ENCODE measurements around the gene MLN.

MLN gene

GRCh38 chr6:33788694-33789549 lies 14.9 kb downstream of the MLN start, which contains the start of gene LEMD2:
Gene LEMD2 (minus strand): TSS chr6:33789130. CDS start chr6:33789116, 14 bp downstream.
- peak; percentile 79 for DNase-seq (ENCODE audit: low read depth)

- peak; percentile 39 for DNase-seq (ENCODE audit: low read depth)
These were observed 15.7 kb downstream of the MLN start for GRCh38 chr6:33787954-33788693.

GRCh38 chr6:33787346-33787953 lies 16.4 kb downstream of the MLN start:
- no peak for DNase-seq (ENCODE audit: low read depth)

- DNase-seq (ENCODE audit: low read depth), result no peak
These were observed 17.1 kb downstream of the MLN start for GRCh38 chr6:33786736-33787135.

GRCh38 chr6:33785778-33786177 lies 18.0 kb downstream of the MLN start:
- no peak for DNase-seq (ENCODE audit: low read depth)

DNA sequence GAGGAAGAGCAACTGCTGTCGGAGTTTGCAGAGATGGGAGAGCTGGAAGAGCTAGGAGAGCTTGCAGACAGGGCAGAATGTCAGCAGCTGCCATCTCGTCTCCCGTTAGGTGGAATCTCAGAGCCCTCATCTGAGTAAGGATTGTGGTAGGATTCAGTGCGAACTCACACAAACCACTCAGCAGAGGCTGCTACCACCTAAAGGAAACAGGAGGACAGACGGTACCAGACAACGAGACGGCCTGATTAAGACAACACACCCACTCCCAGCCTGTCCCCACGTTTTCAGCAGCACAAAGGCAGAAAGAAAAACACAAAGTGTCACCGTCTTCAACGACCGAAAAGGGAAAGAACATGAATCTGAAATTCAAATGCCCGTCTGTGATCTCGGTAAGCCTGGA lies 19.0 kb downstream of the MLN start:
- DNase-seq (ENCODE audit: low read depth), result no peak

- no peak for DNase-seq (ENCODE audit: low read depth)
These were observed 19.9 kb downstream of the MLN start for GRCh38 chr6:33783781-33784520.

DNA sequence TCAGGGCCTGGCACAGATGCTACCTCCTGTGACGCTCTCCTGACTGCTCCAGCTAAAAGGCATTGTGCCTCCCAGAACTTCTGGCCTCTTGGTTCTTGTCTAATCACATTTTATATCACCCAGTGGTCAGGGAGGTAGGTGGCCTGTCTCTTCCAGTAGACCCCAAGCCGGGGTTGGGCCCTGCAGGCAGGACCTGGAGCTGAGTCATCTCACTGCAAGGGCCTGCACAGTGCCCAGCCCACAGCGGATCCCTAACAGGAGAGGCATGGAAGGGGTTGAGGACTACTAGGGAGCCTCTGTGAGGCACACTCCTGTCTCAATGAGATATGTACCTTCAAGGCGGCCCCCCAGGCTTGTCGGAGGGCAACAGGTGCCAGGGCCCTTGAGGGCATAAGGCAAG lies 21.2 kb downstream of the MLN start:
- DNase-seq (ENCODE audit: low read depth), result no peak

- DNase-seq (ENCODE audit: low read depth), result no peak
These were observed 22.4 kb downstream of the MLN start for GRCh38 chr6:33781131-33781975.

DNA sequence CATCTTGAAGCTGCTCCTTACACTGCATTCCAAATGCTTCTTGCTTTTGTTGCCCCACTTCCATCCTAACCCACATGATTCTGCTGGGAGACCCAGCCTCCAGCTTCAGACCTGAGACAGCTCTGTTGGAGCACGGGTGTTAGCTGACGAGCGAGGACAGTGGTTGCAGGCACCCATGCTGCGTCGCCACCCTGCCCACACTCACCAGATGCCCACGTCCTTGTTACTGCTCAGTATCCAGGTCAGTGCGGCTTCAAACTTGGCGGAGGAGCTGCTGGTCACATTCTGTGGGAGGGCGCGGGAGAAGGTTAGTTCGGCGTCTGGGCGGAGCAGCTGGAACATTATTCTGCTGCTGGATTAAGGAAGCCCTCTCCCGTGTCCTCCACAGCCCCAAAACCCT lies 23.9 kb downstream of the MLN start:
- no peak for DNase-seq (ENCODE audit: low read depth)

DNA sequence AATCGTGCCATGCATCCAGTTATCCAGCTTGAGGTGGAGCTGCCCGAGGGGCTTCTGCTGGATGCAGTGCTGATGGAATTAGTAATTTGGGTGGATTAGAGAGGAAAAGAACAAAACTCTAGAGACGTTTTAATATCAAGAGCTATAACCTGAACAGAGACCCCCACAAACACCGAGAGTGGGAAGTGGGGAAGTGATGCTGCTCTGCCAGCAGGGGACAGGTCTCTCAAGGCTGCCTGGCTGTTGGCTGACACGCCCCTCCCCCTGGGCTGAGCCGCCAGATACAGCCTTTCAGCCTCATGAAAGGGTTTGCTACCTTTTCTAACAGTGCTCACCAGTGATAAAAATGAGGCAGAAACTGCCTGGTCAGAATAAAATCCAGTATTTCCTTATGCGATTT lies 24.5 kb downstream of the MLN start:
- DNase-seq (ENCODE audit: low read depth), result no peak

- DNase-seq (ENCODE audit: low read depth), result no peak
These were observed 25.2 kb downstream of the MLN start for GRCh38 chr6:33778444-33779121.

DNA sequence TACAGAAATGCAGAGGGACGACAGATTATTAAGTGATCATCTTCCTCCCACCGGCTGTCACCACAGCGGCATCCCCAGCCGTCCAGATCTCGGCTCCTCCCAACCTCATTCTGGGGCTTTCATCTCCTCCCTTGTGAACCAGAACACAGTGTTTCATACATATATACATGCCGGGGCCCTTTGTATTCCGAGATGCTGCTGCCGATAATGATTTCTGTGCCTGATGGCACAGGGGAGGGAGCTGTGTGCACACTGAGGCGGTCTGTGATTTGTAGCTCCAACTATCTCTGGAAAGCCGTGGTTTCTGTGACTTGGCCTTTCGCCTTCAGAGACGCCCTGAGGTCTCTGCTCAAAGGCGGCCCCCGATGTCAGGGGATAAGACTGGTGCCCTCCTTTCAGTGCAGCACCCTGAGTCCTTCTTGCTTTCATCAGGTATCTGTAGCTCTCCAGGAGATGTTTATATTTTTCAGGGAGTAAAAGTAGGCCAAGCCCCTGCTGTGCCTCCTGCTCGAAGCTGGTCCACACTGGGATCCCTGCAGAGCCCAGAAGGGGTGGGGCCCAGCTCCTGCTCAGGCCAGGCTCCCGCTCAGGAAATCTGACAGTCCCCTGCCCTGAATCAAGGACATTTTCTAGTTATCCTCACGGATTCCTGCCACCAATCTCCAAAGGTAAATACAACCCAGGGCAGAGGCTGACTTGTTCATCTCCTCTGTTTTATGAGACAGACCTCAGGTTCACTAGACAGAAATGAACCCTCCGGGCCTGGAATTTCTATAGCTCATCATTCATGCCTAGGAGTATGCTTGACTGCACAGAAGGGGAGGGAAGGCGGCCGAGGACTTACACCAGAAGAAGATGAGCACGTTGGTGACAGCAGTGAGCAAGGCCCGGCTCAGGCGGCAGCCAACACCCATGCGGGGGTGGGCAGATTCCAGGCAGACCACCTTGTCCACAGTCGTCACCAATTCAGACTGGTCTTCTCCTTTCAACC lies 26.1 kb downstream of the MLN start:
- no peak for DNase-seq (ENCODE audit: low read depth)

- DNase-seq (ENCODE audit: low read depth), result no peak
These were observed 27.0 kb downstream of the MLN start for GRCh38 chr6:33776764-33777163.

DNA sequence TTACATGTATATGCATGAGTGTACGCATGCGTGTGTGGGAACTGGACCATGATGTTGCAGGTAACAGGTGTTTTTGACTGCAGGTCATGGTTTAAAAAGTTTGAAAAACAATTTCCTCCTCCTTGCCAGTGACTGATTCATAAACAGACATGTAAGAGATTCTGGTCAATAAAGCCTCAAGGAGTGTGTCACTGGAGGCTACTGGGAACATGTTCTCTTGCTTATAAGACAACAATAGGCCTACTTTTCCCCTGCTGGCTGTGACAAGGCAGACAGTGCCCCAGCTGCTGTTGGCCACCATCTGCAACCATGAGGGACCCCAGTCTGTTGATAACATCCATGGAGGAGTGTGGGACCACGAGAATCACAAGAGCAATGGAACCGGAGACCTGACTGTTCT lies 27.6 kb downstream of the MLN start:
- no peak for DNase-seq (ENCODE audit: low read depth)

DNA sequence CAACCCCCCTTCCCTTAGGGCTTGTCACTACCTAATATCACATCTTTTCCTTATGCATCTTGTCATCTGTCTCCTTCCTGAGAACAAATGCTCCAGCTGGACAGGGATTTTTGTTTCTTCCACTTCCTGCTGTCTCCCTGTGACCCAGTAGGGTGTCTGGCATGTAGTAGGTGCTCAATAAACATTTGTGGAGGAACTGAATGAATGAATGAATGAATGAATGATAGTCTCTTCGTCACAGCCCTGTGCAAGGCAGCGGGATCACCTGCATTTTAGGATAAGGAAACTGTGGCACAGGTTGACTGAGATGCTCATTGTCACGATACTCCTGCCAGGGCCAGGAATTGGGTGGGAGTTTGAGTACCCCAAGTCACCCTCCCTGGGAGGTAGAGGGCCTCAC lies 29.0 kb downstream of the MLN start:
- DNase-seq (ENCODE audit: low read depth), result no peak

DNA sequence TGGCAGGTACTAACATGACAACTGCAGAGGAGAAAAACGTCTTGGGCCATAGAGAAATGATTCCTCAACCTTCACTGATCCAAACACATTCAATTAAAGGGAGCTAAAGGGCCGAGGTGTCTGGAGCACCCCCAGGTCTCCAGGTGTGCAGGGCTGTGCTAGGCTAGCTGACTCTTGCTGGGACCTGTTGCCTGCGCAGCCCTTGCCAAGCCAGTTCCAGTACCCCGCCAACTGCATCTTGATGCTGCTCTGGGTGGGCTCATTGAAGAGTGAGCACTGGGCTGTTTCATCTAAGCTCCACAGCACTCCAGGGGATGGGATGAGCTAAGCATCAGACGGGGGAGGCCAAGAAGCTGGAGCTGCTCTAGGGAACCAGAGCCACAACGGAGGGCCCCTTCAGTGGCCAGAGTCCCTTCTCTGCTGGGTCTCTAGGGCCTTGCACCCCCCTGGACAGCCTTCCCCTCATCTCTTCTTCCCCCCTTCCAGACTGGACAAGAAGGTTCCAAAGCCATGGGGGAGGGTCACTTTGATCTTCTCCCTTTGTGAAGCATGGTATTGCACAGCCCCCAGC lies 30.8 kb downstream of the MLN start:
- no peak for DNase-seq (ENCODE audit: low read depth)

GRCh38 chr6:33772082-33772830 lies 31.5 kb downstream of the MLN start:
- no peak for DNase-seq (ENCODE audit: low read depth)
